Activated CD8-positive, alpha-beta memory T cell treated with anti-CD3 and anti-CD28 coated beads, Interleukin-2, amount 50 U/mL, for 24 hours (primary cell): ENCODE data around the gene MPIG6B.
A peak's percentile ranks its signal among the peaks of the same experiment; 100 is the strongest.

ENCODE experiments used
- DNase-seq: peaks from one replicate; pipeline ENCODE4 v3.0.0-alpha.2; 2020; ENCODE audit errors: extremely low read depth

The MPIG6B gene

GRCh38 chr6:31722173-31722572, 1.0 kb upstream of the MPIG6B start:
- DNase-seq: no peak

- no peak for DNase-seq
Measured at GRCh38 chr6:31723980-31724691, 963 bp downstream of the MPIG6B start.

DNA sequence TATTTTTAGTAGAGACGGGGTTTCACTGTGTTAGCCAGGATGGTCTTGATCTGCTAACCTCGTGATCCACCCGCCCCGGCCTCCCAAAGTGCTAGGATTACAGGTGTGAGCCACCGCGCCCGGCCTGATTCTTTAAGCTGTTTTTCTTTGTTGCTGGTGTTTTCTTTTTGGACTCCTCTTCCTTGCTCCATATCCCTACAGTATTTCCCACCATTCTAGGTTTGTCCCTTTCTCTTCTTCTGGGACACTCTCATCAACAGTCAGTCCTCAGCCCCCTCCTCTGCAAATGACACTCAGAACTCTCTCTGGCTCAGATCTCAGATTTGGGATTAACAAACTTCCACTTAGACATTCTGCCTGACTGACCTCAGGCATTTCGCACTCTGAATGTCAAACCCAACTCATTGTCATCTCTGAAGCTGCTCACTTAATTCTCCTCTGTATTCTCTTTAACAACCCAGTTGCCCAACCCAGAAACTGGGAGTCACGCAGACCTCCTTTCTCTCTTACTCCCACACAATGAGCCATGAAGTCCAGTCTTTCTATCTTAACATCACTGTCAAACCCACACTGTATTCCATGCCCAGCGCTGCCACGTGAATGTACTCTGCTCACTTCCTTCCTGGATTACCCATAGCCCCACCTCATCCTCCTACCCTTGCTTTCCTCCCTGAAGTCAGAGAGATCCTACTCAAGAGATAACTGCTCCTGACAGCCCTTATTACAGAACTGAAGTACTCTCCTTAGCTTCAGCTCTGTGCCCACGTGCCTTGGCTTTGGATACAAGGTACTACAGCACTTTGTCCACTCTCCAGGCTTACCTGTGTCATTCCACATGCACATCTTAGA, 2.6 kb downstream of the MPIG6B start:
- DNase-seq: no peak

DNA sequence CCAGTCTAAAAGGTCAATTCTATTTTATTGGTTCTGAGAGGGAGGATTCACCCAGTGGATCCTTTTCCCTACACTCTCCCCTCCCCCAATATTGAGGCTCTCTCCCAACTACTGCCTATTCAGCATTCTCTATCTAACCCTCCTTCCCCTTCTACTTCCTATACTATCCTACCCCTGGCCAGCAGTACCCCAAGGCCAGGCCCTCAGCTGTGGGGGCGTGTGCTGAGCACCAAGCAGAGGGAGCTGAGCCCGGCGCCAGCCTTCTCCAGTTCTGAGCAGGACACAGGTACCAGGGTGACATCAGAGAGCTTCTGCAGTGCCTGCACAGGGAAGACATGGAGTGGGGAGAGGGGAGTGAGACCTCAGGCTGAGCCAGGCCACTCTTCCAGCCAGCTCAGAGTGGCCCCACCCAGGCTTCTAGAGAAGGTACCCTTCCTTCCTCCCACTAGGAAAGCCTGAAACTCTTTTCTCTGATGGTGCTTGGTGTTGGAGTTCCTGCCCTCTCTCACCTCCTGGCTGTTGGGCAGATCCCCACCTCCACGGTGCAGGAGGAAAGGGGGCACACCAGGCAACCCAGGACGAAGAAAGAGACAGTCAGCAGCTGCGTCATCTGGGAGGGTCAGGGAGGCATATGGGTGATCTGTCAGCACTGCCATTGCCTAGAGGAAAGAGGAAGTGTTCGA, 4.0 kb downstream of the MPIG6B start:
- DNase-seq: no peak

- DNase-seq: no peak
Measured at GRCh38 chr6:31727717-31728671, 4.8 kb downstream of the MPIG6B start.

DNA sequence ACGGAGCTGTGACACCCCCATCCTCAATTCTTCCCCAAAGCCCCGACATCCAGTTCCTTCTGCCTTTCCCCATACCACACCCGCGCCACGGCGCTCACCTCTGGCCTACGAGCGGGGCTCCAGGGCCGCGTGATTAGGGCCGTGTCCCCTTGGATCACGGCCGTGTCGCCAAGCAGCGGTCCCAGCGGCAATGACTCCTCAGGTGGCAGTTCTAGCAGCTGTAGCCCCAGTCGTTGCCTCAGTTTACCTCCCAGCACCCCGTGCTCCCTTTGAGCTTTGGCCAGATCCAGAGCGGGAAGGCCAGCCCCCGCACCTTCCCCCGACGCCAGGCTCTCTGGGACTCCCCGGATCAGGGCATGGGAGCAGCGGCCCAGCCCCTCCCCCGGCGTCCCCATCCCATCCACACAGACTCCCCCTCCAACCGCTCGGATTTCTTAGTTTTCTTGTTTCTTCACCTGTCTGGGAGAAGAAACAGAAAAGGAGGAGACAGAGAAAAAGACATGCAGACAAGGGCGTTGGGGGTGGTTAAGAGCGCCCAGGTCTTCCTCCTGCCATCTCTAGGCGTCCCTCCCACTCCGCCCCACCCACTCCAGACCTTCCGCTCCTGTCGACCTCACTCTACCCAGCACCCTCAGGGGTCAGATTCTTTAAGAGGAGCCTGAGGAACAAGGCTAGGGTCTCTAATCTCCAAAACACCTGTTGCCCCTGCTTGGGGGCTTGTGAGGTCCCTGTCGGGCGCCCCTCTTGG, 5.8 kb downstream of the MPIG6B start, which contains the start of gene DDAH2:
DDAH2 (minus strand) TSS at position 533 of the 748 bp plus-strand sequence; CDS start at position 395, 138 bp downstream.
- DNase-seq: no peak

- no peak for DNase-seq
Measured at GRCh38 chr6:31729515-31729978, 6.4 kb downstream of the MPIG6B start.

- DNase-seq: no peak
Measured at GRCh38 chr6:31729979-31730630, 6.9 kb downstream of the MPIG6B start.

DNA sequence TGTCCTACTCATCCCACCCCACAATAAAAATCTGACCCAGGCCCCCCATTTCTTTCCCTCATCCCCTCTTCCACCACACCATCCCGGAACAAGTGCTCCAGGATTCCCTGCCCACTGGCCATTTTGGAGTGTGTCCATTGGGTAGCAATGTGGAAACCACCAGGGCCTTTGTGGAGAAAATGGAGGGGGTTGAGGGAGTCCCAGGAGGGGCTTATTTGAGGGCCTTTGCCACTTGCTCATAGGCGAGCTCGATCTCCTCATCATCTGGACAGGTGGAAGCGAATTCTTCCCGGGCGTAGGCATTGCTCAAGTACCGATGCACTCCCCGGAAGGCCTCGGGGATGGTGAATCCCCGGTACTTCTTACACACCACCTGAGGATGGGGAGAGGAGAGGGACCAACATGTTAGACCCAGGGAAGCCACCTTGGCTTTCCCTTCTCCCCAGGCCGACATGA, 7.5 kb downstream of the MPIG6B start:
- no peak for DNase-seq

DNA sequence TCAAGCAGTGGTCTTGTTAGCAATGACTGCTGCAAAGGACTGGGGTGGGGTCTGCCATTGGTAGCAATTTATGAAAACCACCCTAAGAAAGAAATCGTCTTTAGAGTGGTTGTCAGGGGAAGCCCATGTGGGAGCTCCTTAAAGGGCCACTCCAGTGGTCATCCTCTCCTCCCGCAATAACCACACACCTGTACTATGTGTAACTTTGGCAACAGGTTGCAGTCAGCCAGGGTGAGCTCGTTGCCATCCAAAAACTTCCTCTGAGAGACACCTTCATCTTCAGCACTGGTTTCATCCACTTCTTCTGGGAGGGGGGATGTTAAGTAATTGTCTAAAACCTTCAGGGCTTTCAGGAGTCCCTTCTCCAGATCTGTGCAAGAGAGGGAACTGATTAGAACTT, 8.9 kb downstream of the MPIG6B start:
- DNase-seq: no peak

- DNase-seq: no peak
Measured at GRCh38 chr6:31733734-31734133, 10.6 kb downstream of the MPIG6B start.

- no peak for DNase-seq
Measured at GRCh38 chr6:31734247-31734820, 11.2 kb downstream of the MPIG6B start.

GRCh38 chr6:31734821-31735406, 11.7 kb downstream of the MPIG6B start:
- DNase-seq: no peak

- DNase-seq: peak; percentile 61
Measured at GRCh38 chr6:31736021-31736767, 13.0 kb downstream of the MPIG6B start, which contains the start of gene CLIC1. Gene CLIC1, minus strand, starts transcription at chr6:31736530. Its CDS starts 230 bp downstream, at chr6:31736300.

GRCh38 chr6:31736768-31737314, 13.7 kb downstream of the MPIG6B start:
- no peak for DNase-seq

DNA sequence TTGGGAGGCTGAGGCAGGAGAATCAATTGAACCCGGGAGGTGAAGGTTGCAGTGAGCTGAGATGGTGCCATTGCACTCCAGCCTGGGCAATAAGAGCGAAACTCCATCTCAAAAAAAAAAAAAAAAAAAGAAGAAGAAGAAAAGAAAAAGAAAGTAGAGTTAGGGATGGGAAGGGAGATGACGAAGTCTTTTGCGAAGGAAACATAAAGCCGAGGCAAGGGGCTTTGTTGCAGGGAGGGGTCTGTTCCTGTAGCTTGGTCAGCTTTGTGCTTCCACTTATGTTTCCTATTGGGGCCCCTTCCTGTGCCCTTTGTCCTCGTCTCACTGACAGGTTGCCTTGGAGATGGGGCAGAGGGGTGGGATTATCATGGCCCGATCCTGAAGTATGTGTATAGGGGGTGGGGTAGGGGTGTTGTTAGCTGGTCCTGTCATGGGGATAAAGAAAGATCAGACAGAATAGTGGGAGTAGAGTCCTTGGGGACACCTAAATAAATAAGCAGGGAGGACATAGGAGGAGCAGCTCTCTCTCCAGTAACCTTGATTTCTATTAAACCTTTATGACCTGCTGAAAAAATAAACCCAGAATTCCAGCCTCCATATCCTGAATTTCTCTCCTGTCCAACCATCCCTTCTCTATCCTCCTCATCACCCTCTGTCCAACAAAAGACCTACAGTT, 14.3 kb downstream of the MPIG6B start:
- DNase-seq: no peak
